SK-N-SH treated with all-trans-retinoic acid at 6 μM for 48 hours (cell line): ENCODE measurements around the gene DUSP2.

ENCODE experiments used
- TSHZ2 ChIP-seq: fragments of 250-450 bp; sonication (Bioruptor Pico); IDR thresholded peaks from 2 replicates; pipeline ENCODE4 v1.5.0; 2020; ENCODE audit warnings: mild to moderate bottlenecking, moderate library complexity
- ZFP3 ChIP-seq: fragments of 250-450 bp; sonication (Bioruptor Pico); IDR thresholded peaks from 2 replicates; pipeline ENCODE4 v1.5.0; 2020; ENCODE audit warnings: mild to moderate bottlenecking, moderate library complexity
- ZNF70 ChIP-seq: fragments of 450-650 bp; formaldehyde crosslinking; IDR thresholded peaks from 2 replicates; pipeline ENCODE4 v1.5.0; 2020; ENCODE audit warnings: mild to moderate bottlenecking, moderate library complexity
- ZNF8 ChIP-seq: fragments of 450-650 bp; formaldehyde crosslinking; IDR thresholded peaks from 2 replicates; pipeline ENCODE4 v1.5.0; 2020; ENCODE audit warnings: mild to moderate bottlenecking, moderate library complexity
- TF ChIP-seq, protein P1 (sequence below): fragments of 250-450 bp; sonication (Bioruptor Pico); IDR thresholded peaks from 2 replicates; pipeline ENCODE4 v1.5.1; 2020; ENCODE audit warnings: low read depth, mild to moderate bottlenecking, moderate library complexity

DNA sequence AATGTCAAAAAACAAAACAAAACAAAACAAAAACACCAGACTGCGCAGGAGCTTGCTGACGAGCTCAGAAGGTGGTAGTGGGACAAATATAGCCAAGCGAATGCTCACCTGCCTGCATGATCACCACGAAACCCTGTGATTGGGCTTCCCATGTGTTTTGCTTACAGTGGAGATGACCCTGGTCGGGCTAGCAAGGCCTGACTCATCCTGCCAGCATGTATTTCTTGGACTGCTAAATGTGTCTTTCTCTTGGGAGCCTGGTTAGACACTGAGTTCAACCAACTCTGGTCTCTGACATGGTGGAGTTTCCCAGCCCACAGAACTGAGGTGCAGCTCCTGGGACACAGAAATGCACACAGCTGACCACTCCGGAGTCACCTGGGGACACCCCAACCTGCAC lies 30.7 kb upstream of the DUSP2 start:
- TF ChIP-seq TSHZ2 (CRISPR knock-in tag) (no peak), ZNF8 (CRISPR knock-in tag) (no peak), ZFP3 (CRISPR knock-in tag) (no peak), ZNF70 (no peak)
- TF ChIP-seq, protein P1, sequence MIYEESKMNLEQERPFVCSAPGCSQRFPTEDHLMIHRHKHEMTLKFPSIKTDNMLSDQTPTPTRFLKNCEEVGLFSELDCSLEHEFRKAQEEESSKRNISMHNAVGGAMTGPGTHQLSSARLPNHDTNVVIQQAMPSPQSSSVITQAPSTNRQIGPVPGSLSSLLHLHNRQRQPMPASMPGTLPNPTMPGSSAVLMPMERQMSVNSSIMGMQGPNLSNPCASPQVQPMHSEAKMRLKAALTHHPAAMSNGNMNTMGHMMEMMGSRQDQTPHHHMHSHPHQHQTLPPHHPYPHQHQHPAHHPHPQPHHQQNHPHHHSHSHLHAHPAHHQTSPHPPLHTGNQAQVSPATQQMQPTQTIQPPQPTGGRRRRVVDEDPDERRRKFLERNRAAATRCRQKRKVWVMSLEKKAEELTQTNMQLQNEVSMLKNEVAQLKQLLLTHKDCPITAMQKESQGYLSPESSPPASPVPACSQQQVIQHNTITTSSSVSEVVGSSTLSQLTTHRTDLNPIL (CRISPR knock-in tag) = no peak
